Ammon's horn (tissue), 1 donor: ENCODE results near the gene SOCS2.
A peak's percentile ranks its signal among the peaks of the same experiment; 100 is the strongest.

Experiments
- DNase-seq: peaks from one replicate; pipeline ENCODE4 v3.0.0-alpha.2; 2016; ENCODE audit warnings: low spot score

SOCS2 gene

DNA sequence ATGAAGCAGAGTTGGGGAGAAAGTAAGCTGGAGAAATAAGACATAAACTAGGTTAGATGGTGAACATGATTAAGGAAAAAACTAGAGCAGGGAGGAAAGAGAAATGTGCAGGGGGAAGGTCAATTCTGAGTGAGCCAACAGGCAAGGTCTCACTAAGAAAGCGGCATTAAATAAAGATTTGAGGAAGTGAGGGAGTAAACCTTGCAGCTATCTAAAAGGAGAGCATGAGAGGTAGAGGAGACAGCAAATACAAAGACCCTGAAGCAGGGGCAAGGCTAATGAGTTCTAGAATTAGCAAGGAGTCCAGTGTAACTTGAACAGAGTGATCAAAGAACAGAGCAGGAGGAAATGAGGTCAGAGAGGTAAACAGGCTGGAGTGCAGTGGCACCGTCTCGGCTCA is 4.4 kb upstream of the SOCS2 start:
- no peak for DNase-seq

- no peak for DNase-seq
Measured at GRCh38 chr12:93569301-93569655, 3.2 kb upstream of the SOCS2 start.

DNA sequence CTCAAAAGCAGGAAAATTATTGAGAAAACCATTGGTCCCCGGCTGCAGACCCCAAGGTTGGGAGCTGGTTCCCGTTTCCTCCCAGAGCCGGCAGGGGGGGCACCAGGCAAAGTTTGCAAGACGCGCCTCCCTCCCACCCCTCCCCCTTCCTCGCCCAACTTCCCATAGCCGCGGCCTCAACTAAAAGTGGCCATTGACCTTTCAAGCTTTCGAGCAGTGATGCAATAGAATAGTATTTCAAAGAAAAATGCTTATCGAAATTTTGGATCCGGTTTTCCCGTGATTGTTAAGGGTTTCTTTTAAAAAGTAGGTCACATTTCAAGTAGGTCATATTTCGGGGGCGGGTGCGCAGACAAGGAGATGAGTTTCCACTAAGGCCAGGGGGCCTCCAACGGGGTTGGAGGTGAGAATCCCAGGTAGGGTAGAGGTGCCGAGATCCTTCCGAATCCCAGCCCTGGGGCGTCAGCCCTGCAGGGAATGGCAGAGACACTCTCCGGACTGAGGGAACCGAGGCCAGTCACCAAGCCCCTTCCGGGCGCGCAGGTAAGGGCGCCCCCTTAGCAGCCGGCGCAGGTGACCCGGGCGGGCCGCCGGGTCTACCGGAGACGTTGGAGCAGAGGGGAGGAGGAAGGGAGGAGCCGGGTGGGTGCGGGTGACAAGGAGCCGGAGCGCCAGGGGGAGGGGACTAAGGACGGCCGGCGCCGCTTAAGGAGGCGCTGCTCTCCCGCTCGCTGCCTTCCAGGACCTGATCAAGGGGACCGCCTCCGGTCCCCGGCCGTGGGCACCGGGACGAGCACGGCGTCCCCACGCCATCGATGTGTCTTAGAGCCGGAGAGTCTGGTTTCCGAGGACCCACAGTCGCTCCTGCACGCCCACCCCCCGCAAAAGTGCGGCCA is 2.6 kb upstream of the SOCS2 start:
- peak; percentile 77 for DNase-seq

DNA sequence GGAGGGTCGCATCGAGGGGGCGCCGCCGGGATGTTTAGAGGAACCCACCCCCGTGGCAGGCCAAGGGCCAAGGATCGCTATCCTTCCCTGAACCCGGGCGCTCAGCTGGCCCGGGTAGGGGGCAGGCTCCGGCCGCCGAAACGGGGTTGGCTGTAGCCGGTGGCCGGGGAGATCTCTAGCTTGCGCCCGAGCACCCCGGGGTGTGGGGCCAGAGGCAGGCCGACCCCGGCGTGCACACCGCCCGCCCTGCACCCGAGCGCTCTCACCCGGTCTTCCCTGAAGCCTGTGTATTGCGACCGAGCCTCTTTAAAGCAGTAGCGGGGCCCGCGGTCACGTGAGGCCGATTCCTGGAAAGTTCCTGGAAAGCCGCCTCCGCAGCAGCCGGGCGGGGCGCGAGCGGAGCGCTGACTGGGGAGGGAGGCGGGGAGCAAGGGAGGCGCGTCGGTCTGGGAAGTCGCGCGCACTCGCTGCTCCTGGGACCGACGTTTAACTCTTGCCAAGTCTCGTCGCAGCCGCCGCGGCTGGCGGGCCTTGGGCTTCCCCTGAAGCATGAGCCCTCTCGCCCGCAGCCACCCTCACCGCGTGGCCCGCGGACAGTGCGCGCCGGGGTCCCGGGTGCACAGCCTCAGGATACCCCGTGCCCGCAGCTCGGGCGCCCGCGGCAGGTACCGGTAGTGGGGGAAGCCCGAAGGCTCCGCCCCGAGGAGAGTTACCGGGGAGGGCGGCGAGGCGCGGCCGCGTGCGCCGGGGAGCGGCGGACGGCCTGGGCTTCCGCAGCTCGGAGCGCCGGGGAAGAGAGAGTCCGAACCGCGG is 1.7 kb upstream of the SOCS2 start:
- DNase-seq = peak; percentile 91

DNA sequence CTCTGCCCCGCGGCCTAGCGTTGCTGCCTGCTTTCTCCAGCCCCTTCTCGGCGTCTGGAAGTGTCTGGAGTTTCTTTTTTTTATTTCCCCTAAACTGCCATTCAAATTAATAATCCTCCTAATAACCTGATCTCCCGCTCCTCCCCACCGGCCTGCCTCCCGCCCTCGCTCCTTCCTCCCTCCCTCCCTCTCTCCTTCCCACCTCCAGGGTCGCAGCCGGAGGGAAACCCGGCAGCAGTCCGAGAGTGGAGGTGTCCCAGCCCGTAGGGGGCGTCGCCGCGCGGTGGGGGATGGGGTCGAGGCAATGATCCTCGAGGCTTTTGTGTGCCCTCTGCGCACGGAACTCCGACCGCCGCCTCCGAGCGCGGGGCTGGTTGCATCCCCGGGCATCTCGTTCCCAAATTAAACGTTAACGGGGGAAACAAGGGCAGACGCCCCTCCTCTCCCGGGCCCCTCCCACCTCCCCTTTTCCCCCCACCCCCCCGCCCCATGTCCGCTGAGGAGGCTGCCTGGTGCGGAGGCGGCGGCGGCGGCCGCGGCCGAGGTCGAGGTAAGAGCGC is 1.0 kb upstream of the SOCS2 start:
- peak; percentile 35 for DNase-seq

GRCh38 chr12:93572712-93573551 is 457 bp downstream of the SOCS2 start:
- DNase-seq = peak; percentile 30

DNA sequence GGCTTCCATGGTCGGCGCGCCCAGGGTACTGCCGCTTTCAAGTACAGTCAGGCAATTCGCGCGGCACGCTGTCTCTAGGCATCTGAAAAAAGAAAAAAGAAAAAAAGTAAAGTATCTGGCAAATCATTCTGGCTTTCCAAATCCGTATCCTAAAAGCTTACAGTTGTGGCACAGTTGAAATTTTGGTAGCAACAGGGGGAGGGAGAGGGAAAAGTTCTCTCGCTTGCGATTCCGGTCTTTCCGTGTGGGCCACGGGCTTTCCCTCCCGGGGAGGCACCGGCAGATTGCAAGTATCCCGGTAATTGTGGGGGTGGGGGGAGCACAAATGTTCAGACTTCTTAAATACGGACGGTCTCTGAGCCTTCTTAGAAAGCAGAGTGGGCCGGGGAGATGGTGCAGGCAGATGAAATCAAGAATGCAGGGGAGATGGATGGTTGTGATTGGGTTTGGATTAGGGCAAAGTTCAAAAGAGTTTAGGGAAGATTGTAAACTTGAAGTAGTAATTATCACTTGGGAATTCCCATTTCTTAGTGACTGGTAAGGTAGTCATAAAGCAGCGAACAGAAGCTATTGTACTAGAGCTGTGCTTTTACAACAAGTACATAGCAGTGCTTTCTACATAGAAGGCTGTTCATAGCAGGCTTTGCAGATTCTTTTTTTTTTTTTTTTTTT is 1.2 kb downstream of the SOCS2 start:
- no peak for DNase-seq

DNA sequence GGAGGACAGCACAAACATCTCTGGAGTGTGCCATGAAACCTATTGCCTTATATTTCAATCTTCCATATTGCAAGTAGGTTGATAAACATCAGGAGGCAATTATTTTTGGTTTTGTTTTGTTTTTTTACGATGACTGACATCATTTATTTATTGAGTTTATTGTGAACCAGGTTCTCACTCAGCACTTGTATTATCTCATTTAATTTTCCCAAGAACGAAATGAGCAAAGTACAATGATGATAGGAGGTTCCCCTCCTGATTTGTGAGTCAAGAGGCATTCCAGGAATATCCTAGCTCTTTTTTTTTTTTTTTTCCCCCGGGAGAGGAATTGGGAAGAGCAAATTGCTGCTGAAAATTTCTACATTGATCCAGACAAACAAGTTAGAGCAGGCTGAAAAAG is 4.7 kb downstream of the SOCS2 start:
- no peak for DNase-seq

DNA sequence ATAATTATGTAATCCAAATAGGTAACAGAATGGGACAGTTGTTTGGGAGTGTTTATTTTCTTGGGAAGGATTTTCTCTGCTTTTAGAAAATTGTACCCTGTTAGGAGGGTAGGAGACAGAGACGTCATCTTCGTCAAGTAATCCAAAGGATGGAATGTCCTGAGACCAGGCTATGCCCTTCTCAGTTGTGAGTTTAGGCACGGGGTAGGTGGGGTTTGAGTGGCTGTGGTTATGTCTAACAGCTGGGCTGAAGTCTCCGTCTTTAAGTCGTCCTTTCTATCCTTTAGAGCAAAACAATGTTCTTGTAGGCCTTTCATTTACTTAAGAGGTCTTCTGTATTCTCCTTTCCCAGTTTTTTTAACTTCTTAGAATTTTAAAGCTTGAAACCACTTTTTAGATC is 5.7 kb downstream of the SOCS2 start:
- no peak for DNase-seq

DNA sequence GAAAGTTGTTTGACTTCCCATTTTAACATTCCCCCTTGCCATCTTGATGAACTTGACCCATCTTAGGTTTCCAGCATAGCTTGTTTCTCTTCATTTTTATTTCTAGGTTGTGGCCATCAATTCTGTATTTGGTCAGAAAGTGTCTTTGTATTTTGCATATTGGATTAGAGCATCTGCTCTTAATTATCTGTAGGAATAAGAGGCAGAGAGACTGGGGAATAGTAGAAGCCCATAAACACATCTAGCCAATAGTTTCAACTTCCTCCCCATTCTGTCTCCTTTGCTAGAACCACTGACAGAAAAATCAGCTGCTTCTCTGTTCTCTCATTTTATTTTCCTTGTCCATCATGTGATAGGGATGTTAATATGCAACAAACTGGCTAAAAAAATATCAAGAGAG is 8.2 kb downstream of the SOCS2 start:
- no peak for DNase-seq

GRCh38 chr12:93581370-93581769 is 8.9 kb downstream of the SOCS2 start:
- no peak for DNase-seq

- DNase-seq = no peak
Measured at GRCh38 chr12:93582351-93582750, 9.9 kb downstream of the SOCS2 start.

DNA sequence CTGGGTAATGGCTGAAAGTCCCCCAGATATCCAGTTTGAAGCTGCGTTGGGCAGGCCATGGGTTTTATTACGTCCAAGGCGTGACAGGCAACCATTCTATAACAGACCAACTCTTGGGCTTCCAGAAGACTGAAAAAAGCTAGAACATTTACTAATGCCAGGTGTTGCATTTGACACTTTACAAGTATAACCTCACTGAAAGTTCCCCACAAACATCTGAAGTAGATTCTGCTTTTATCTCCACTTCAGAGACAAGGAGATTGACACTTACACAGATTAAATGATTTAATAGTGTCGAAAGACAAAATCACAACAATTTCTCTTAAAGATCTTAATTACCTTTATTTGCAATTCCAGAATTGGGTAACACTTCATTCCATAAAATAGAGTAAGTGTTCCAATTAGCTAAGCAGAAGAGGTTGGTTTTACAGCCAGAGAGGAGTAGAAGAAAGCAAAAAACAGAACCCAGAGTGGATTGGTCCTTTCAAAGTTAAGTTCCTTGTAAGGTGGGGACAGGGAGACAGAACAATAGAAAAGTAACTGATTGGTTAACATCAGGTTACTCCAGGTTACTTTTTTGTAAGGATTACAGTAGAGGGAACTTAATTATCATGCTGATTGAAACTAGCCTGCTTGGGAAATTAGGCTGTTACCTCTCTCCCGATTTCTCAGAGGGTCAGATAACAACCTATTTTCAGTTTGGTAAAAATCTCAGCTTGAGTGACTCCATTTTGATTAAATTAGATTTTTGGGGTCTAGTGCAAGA is 11.3 kb downstream of the SOCS2 start:
- DNase-seq = no peak

- DNase-seq = no peak
Measured at GRCh38 chr12:93585247-93585646, 12.8 kb downstream of the SOCS2 start.

- DNase-seq = no peak
Measured at GRCh38 chr12:93587611-93588010, 15.1 kb downstream of the SOCS2 start.

DNA sequence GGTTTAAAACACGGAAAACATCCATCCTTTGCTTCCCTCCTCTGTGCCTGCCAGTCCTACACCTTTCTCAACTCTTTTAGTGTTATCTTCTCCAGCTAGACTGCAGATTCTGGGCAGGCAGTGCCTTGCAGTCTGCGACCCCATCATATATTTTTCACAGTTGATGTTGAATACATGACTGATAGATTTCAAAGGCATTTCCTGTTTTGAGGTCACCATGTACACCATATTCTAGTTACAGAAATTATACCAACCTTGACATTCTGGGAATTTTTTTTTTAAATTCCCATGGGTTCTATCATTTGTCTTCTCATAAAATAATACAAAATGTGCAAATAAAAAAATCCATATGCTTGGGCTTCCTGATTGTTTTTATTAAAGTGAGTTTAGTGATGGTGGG is 16.6 kb downstream of the SOCS2 start:
- DNase-seq = no peak

- peak; percentile 82 for DNase-seq
Measured at GRCh38 chr12:93591137-93591868, 18.8 kb downstream of the SOCS2 start.

DNA sequence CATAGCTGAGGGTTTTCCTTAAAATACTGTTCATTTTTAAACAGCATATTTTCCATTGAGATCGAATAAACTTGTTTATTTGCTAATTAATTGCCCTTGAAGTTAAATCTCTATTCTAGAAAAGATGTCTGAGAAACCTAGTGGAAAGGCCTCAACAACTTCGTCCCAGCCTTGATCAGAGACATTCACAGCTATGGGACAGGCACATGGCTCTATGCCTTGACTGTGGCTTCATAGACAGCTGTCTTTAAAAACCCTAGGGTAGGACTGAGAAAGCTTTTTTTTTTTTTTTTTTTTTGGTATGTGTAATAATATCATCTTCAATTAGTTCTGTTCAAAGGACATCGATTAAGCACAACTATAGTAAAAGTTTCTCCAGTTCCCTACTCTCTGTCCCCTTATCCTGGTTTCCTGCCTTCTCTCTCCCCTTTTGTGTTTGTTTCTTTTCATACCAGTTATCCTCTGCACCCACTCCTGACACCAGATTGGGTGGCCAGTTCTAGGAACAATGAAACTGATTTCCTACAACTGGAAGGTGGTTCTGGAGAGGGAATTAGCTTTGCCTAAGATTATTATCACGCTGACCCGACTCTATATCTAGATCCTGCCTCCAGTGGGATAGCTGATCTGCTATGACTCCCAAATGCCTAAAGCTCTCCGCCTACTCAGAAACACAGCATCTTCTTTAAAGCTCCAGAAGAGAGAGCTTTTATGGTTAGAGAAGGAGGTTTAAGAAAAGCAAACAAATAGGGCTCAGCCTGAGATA is 20.3 kb downstream of the SOCS2 start:
- no peak for DNase-seq

DNA sequence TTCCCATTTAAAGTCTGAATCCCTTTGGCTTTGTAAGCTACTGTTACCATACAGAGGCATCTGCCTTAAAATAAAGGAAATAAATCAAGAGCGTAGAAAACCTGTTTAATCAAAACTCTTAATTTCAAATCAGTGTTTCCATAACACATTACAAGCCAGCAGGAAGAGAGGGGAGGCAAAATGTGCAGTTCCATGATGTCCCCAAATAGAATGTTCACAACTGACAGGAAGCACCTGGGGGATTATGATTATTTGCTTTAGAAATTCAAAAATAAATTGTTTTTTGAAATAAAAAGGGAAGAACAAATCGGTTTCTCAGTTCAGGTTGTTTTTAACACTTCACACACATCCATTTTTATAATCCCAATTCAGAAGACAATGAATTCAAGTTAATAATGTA is 21.4 kb downstream of the SOCS2 start:
- DNase-seq = no peak
